HEK293 (cell line): ENCODE data around the gene OXA1L.

Experiments
- CTCF ChIA-PET: fragments of 350-600 bp; formaldehyde crosslinking; extraction: SDS; loops from one replicate; lab custom pipeline; 2021; ENCODE audit warnings: antibody characterized with exemption; lab: Yijun Ruan, JAX
- POLR2A ChIA-PET: fragments of 300-600 bp; formaldehyde crosslinking; extraction: SDS; loops from one replicate; lab custom pipeline; 2020; ENCODE audit warnings: antibody characterized with exemption, inconsistent platforms; lab: Yijun Ruan, JAX
- H3K27ac ChIP-seq: fragments of 200-500 bp; sonication (Bioruptor generic); 2 replicates; pipeline ENCODE4 v1.5.1; 2014; ENCODE audit warnings: low read depth, low read length, control low read depth, inconsistent platforms; ENCODE audit errors: extremely low read depth
- H3K36me3 ChIP-seq, 2 experiments: fragments of 200-500 bp in 1 of 2; sonication (Bioruptor generic) in 1 of 2; 1 replicate in 1 of 2; 2 replicates in 1 of 2; pipeline ENCODE4 v1.5.1; 2014 to 2017; ENCODE audit warnings: inconsistent platforms in 2 of 2, low read length in 2 of 2; ENCODE audit not compliant: control insufficient read depth in 2 of 2, insufficient read depth in 1 of 2
- H3K4me1 ChIP-seq: fragments of 200-500 bp; sonication (Bioruptor generic); 2 replicates; pipeline ENCODE4 v1.5.1; 2014; ENCODE audit warnings: mild to moderate bottlenecking, low read length, inconsistent platforms; ENCODE audit not compliant: control insufficient read depth, insufficient read depth
- H3K4me3 ChIP-seq: 2 replicates; pipeline ENCODE4 v1.5.1; 2011; ENCODE audit warnings: low read depth, mild to moderate bottlenecking, control low read depth, low read length, moderate library complexity
- H3K9me3 ChIP-seq: fragments of 200-500 bp; sonication (Bioruptor generic); 2 replicates; pipeline ENCODE4 v1.5.1; 2014; ENCODE audit warnings: low read depth, low read length, inconsistent platforms; ENCODE audit not compliant: control insufficient read depth, insufficient read depth
- HOXD13 ChIP-seq: sonication (generic); formaldehyde crosslinking; IDR thresholded peaks from 2 replicates; pipeline ENCODE4 v1.8.0; 2022; ENCODE audit warnings: missing genetic modification reagents, borderline replicate concordance
- IKZF3 ChIP-seq: fragments of 450-650 bp; IDR thresholded peaks from 2 replicates; pipeline ENCODE4 v1.5.0; 2018; ENCODE audit warnings: missing biosample characterization, mild to moderate bottlenecking, missing genetic modification characterization, moderate library complexity
- KLF1 ChIP-seq: fragments of 450-650 bp; formaldehyde crosslinking; IDR thresholded peaks from 2 replicates; pipeline ENCODE4 v1.5.1; 2016; ENCODE audit warnings: missing biosample characterization, missing genetic modification characterization
- KLF10 ChIP-seq: fragments of 450-650 bp; IDR thresholded peaks from 2 replicates; pipeline ENCODE4 v1.5.1; 2018; ENCODE audit warnings: missing biosample characterization, mild to moderate bottlenecking, missing genetic modification characterization
- KLF16 ChIP-seq: fragments of 450-650 bp; formaldehyde crosslinking; IDR thresholded peaks from 2 replicates; pipeline ENCODE4 v1.5.1; 2017; ENCODE audit warnings: missing biosample characterization, missing genetic modification characterization
- PRDM1 ChIP-seq: fragments of 450-650 bp; formaldehyde crosslinking; IDR thresholded peaks from 2 replicates; pipeline ENCODE4; 2016; ENCODE audit warnings: missing biosample characterization, missing genetic modification characterization
- SETDB1 ChIP-seq: IDR thresholded peaks from one replicate; pipeline ENCODE4 v1.6.1; 2017; ENCODE audit warnings: mild to moderate bottlenecking, low read length, moderate library complexity, mixed read lengths; ENCODE audit not compliant: insufficient read length
- ZBTB8A ChIP-seq: fragments of 450-650 bp; formaldehyde crosslinking; IDR thresholded peaks from 2 replicates; pipeline ENCODE4 v1.5.1; 2016; ENCODE audit warnings: missing biosample characterization, missing genetic modification characterization
- ZFP41 ChIP-seq: fragments of 450-650 bp; formaldehyde crosslinking; IDR thresholded peaks from 2 replicates; pipeline ENCODE4 v1.5.1; 2016; ENCODE audit warnings: missing biosample characterization, missing genetic modification characterization, borderline replicate concordance
- ZFP69B ChIP-seq: fragments of 450-650 bp; formaldehyde crosslinking; IDR thresholded peaks from 2 replicates; pipeline ENCODE4 v1.5.1; 2016; ENCODE audit warnings: missing biosample characterization, missing genetic modification characterization
- ZIC2 ChIP-seq: fragments of 450-650 bp; formaldehyde crosslinking; IDR thresholded peaks from 2 replicates; pipeline ENCODE4 v1.5.1; 2016; ENCODE audit warnings: missing biosample characterization, missing genetic modification characterization
- ZNF146 ChIP-seq: fragments of 450-650 bp; formaldehyde crosslinking; IDR thresholded peaks from 2 replicates; pipeline ENCODE4 v1.5.1; 2016; ENCODE audit warnings: missing biosample characterization, missing genetic modification characterization
- ZNF221 ChIP-seq: fragments of 450-650 bp; formaldehyde crosslinking; IDR thresholded peaks from 2 replicates; pipeline ENCODE4 v1.5.1; 2017; ENCODE audit warnings: missing biosample characterization, missing genetic modification characterization, borderline replicate concordance
- ZNF24 ChIP-seq: fragments of 450-650 bp; formaldehyde crosslinking; IDR thresholded peaks from 2 replicates; pipeline ENCODE4 v1.5.1; 2016; ENCODE audit warnings: missing biosample characterization, missing genetic modification characterization
- ZNF37A ChIP-seq: fragments of 450-650 bp; IDR thresholded peaks from 2 replicates; pipeline ENCODE4 v1.5.1; 2018; ENCODE audit warnings: missing biosample characterization, missing genetic modification characterization
- ZNF514 ChIP-seq: fragments of 450-650 bp; formaldehyde crosslinking; IDR thresholded peaks from 2 replicates; pipeline ENCODE4 v1.5.1; 2016; ENCODE audit warnings: missing biosample characterization, missing genetic modification characterization
- ZNF530 ChIP-seq: fragments of 450-650 bp; formaldehyde crosslinking; IDR thresholded peaks from 2 replicates; pipeline ENCODE4 v1.5.1; 2016; ENCODE audit warnings: low read depth, missing biosample characterization, missing genetic modification characterization
- ZNF544 ChIP-seq: fragments of 450-650 bp; formaldehyde crosslinking; IDR thresholded peaks from 2 replicates; pipeline ENCODE4 v1.5.0; 2017; ENCODE audit warnings: missing biosample characterization, missing genetic modification characterization
- ZNF621 ChIP-seq: fragments of 450-650 bp; formaldehyde crosslinking; IDR thresholded peaks from 2 replicates; pipeline ENCODE4 v1.5.1; 2017; ENCODE audit warnings: missing biosample characterization, missing genetic modification characterization
- ZNF624 ChIP-seq: fragments of 450-650 bp; formaldehyde crosslinking; IDR thresholded peaks from 2 replicates; pipeline ENCODE4 v1.5.1; 2017; ENCODE audit warnings: missing biosample characterization, missing genetic modification characterization
- ZNF830 ChIP-seq: fragments of 450-650 bp; IDR thresholded peaks from 2 replicates; pipeline ENCODE4 v1.5.0; 2018; ENCODE audit warnings: missing biosample characterization, missing genetic modification characterization, low read depth, mild to moderate bottlenecking, moderate library complexity
- ZXDB ChIP-seq: fragments of 450-650 bp; formaldehyde crosslinking; IDR thresholded peaks from 2 replicates; pipeline ENCODE4 v1.5.1; 2016; ENCODE audit warnings: missing biosample characterization, missing genetic modification characterization
- TF ChIP-seq, protein P1 (sequence below): fragments of 450-650 bp; formaldehyde crosslinking; IDR thresholded peaks from 2 replicates; pipeline ENCODE4 v1.5.1; 2016; ENCODE audit warnings: missing biosample characterization, missing genetic modification characterization
- TF ChIP-seq, protein P2 (sequence below): fragments of 450-650 bp; formaldehyde crosslinking; IDR thresholded peaks from 2 replicates; pipeline ENCODE4 v1.5.1; 2016; ENCODE audit warnings: missing biosample characterization, missing genetic modification characterization
- TF ChIP-seq, protein P3 (sequence below): fragments of 450-650 bp; formaldehyde crosslinking; IDR thresholded peaks from 2 replicates; pipeline ENCODE4 v1.5.1; 2016; ENCODE audit warnings: missing biosample characterization, missing genetic modification characterization
- TF ChIP-seq, protein P4 (sequence below): fragments of 450-650 bp; formaldehyde crosslinking; IDR thresholded peaks from 2 replicates; pipeline ENCODE4 v1.5.1; 2016; ENCODE audit warnings: missing biosample characterization, missing genetic modification characterization
- TF ChIP-seq, protein P5 (sequence below): fragments of 450-650 bp; formaldehyde crosslinking; IDR thresholded peaks from 2 replicates; pipeline ENCODE4 v1.5.1; 2016; ENCODE audit warnings: missing biosample characterization, missing genetic modification characterization, low read depth

The OXA1L gene

DNA sequence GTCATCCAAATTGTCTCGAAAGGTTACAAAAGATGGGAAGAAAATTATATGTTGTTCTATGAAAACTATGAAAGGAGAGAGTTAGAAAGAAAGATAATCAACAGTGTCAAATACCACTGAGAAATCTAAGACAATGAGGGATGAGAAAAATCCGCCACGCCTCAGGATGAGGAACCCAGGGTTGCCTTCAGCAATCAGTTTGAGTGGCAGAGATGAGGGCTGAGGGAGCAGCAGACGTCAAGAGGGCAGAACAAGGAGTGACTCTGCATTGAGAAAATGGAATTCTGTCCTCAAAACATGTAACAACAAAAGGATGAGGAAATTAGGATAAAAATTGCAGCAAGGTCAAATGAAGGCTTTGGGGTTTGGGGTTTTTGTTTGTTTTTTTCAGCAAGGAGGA lies 18.3 kb upstream of the OXA1L start (continued):
- TF ChIP-seq, protein P1, sequence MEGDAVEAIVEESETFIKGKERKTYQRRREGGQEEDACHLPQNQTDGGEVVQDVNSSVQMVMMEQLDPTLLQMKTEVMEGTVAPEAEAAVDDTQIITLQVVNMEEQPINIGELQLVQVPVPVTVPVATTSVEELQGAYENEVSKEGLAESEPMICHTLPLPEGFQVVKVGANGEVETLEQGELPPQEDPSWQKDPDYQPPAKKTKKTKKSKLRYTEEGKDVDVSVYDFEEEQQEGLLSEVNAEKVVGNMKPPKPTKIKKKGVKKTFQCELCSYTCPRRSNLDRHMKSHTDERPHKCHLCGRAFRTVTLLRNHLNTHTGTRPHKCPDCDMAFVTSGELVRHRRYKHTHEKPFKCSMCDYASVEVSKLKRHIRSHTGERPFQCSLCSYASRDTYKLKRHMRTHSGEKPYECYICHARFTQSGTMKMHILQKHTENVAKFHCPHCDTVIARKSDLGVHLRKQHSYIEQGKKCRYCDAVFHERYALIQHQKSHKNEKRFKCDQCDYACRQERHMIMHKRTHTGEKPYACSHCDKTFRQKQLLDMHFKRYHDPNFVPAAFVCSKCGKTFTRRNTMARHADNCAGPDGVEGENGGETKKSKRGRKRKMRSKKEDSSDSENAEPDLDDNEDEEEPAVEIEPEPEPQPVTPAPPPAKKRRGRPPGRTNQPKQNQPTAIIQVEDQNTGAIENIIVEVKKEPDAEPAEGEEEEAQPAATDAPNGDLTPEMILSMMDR (tag by site-specific recombination), result no peak
- TF ChIP-seq ZBTB8A (tag by site-specific recombination) (no peak), ZNF624 (tag by site-specific recombination) (no peak), SETDB1 (no peak), HOXD13 (CRISPR knock-in tag) (no peak), ZNF544 (tag by site-specific recombination) (no peak), ZNF830 (tag by site-specific recombination) (no peak), ZNF514 (no peak), IKZF3 (tag by site-specific recombination) (no peak)
- TF ChIP-seq, protein P2, sequence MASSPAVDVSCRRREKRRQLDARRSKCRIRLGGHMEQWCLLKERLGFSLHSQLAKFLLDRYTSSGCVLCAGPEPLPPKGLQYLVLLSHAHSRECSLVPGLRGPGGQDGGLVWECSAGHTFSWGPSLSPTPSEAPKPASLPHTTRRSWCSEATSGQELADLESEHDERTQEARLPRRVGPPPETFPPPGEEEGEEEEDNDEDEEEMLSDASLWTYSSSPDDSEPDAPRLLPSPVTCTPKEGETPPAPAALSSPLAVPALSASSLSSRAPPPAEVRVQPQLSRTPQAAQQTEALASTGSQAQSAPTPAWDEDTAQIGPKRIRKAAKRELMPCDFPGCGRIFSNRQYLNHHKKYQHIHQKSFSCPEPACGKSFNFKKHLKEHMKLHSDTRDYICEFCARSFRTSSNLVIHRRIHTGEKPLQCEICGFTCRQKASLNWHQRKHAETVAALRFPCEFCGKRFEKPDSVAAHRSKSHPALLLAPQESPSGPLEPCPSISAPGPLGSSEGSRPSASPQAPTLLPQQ (tag by site-specific recombination), result no peak

DNA sequence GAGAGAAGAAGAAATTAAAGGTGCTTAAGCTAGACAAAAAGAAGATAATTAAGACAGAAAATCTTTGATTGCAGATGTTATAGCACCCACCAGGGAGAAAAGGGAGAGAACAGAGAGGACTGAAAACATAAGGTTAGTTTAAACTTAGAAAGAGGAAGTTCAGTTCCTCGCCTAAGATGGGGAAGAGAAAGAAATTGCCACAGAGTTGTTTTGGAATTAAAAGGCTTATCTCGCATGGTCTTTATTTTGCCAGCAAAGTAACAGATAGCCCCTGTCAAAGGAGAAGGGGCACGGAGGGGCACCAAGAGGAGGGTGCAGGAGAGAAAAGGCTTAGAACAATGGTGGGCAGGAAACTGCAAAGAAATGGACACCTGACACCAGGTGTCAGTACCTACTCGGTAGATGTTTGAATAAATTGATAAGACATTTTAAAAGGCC lies 17.8 kb upstream of the OXA1L start:
- POLR2A ChIA-PET, result no interaction called here
- Histone ChIP-seq H3K9me3 (no peaks in the 10 kb centered on the region), H3K36me3 (no peaks in the 10 kb centered on the region), H3K4me3 (no peak overlapping the region), H3K4me1 (no peaks in the 10 kb centered on the region), H3K27ac (no peak overlapping the region)
- CTCF ChIA-PET, result interaction anchor here (2.2 kb wide), 1 partner anchor 192 kb away, joined by 6 read pairs; no protein-coding TSS in a partner anchor
- no peak for TF ChIP-seq HOXD13 (CRISPR knock-in tag)
- no peak for TF ChIP-seq ZIC2 (tag by site-specific recombination)
- TF ChIP-seq, protein P3, sequence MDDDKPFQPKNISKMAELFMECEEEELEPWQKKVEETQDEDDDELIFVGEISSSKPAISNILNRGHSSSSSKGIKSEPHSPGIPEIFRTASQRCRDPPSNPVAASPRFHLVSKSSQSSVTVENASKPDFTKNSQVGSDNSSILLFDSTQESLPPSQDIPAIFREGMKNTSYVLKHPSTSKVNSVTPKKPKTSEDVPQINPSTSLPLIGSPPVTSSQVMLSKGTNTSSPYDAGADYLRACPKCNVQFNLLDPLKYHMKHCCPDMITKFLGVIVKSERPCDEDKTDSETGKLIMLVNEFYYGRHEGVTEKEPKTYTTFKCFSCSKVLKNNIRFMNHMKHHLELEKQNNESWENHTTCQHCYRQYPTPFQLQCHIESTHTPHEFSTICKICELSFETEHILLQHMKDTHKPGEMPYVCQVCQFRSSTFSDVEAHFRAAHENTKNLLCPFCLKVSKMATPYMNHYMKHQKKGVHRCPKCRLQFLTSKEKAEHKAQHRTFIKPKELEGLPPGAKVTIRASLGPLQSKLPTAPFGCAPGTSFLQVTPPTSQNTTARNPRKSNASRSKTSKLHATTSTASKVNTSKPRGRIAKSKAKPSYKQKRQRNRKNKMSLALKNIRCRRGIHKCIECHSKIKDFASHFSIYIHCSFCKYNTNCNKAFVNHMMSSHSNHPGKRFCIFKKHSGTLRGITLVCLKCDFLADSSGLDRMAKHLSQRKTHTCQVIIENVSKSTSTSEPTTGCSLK (tag by site-specific recombination), result no peak
- no peak for TF ChIP-seq ZNF37A (tag by site-specific recombination)
- no peak for TF ChIP-seq ZNF221 (tag by site-specific recombination)
- no peak for TF ChIP-seq KLF1
- no peak for TF ChIP-seq ZXDB

DNA sequence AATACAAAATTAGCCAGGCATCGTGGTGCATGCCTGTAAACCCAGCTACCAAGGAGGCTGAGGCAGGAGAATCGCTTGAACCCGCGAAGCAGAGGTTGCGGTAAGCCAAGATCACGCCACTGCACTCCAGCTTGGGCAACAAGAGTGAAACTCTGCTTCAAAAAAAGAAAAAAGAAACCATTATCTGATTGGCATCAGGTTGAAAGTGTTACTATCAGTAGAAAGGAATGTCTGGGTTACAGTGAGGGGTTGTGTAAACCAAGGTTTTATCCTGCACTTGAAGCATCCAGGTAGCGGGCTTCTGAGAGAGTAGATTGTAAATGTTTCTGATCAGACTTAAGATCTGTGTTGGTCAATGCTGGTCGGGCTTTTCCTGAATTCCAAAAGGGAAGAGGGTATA lies 14.1 kb upstream of the OXA1L start:
- ChIA-PET CTCF (no interaction called here), POLR2A (no interaction called here)
- H3K4me3 ChIP-seq, result no peak overlapping the region
- H3K9me3 ChIP-seq, result no peaks in the 10 kb centered on the region
- H3K27ac ChIP-seq, result no peak overlapping the region
- H3K36me3 ChIP-seq, result no peaks in the 10 kb centered on the region
- no peaks in the 10 kb centered on the region for H3K4me1 ChIP-seq
- no peak for TF ChIP-seq ZFP41 (tag by site-specific recombination)
- no peak for TF ChIP-seq ZNF146 (tag by site-specific recombination)
- TF ChIP-seq, protein P4, sequence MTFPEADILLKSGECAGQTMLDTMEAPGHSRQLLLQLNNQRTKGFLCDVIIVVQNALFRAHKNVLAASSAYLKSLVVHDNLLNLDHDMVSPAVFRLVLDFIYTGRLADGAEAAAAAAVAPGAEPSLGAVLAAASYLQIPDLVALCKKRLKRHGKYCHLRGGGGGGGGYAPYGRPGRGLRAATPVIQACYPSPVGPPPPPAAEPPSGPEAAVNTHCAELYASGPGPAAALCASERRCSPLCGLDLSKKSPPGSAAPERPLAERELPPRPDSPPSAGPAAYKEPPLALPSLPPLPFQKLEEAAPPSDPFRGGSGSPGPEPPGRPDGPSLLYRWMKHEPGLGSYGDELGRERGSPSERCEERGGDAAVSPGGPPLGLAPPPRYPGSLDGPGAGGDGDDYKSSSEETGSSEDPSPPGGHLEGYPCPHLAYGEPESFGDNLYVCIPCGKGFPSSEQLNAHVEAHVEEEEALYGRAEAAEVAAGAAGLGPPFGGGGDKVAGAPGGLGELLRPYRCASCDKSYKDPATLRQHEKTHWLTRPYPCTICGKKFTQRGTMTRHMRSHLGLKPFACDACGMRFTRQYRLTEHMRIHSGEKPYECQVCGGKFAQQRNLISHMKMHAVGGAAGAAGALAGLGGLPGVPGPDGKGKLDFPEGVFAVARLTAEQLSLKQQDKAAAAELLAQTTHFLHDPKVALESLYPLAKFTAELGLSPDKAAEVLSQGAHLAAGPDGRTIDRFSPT (tag by site-specific recombination), result no peak
- TF ChIP-seq, protein P5, sequence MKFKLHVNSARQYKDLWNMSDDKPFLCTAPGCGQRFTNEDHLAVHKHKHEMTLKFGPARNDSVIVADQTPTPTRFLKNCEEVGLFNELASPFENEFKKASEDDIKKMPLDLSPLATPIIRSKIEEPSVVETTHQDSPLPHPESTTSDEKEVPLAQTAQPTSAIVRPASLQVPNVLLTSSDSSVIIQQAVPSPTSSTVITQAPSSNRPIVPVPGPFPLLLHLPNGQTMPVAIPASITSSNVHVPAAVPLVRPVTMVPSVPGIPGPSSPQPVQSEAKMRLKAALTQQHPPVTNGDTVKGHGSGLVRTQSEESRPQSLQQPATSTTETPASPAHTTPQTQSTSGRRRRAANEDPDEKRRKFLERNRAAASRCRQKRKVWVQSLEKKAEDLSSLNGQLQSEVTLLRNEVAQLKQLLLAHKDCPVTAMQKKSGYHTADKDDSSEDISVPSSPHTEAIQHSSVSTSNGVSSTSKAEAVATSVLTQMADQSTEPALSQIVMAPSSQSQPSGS, result no peak
- no peak for TF ChIP-seq ZNF24
- no peak for TF ChIP-seq KLF10 (tag by site-specific recombination)
- no peak for TF ChIP-seq ZFP69B
- no peak for TF ChIP-seq ZNF530 (tag by site-specific recombination)
- no peak for TF ChIP-seq PRDM1
- no peak for TF ChIP-seq KLF16
- no peak for TF ChIP-seq ZNF621 (tag by site-specific recombination)
